Measurements from ENCODE around the gene UNC5B. TPM values are rescaled to one million over a fixed set of nuclear protein-coding genes. Genes with fewer than 3 reads are reported as not detected.

The UNC5B gene
- total RNA-seq, 6 donors from 2014 or later = 8.4 to 27.7 (median 20.5) TPM

DNA sequence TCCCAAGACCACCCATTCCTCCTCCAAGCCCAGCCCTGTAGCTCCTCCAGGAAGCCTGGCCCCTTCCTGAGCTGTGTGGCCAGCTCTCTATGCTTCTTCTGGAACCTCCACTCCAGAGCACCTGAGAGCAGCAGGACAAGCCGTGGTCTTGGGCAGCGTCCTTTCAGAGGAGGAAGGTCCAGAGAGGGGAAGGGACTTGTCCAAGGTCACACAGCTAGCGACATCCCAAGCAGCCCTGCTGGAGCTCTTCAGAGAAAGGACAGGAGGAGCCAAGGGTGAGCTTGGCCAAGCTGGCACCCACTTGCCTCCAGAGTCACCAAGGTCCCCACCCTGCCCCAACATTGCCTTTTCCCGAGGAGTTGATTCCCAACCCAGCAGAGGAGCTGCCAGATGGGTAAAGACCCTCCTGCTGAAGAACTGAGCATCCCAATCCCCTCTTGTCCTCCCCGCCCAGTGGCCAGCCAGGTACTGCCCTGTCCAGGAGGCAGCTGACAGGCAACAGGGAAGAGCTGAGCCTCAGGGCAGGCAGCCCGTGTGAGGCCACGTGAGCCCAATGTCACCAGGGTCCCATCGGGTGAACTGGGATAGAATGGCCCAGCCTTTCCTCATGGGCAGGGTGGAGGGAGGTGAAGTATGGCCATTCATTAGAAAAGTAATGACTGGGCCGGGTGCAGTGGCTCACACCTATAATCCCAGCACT lies 46.2 kb downstream of the UNC5B start:
- 80 to 91% methylated on average over 6 to 8 of the region's 9 CpGs for WGBS, 2 donors
- Histone ChIP-seq H3K9me3 (no peaks in the 10 kb centered on the region), H3K27ac (no peak overlapping the region), H3K4me1 (peaks cover 37 to 43% (median 41%) of the 10 kb centered on the region in 4 donors), H3K36me3 (no peaks in the 10 kb centered on the region), H3K4me3 (no peak overlapping the region), H3K27me3 (no peaks in the 10 kb centered on the region)
- ATAC-seq (ENCODE audit: low FRiP score in 2 of 2) (no peak), DNase-seq (peak in 1 of 2 donors; percentile 21)
- TF ChIP-seq POLR2AphosphoS5 (IDR thresholded peaks at IDR 0.05) = no peak
- TF ChIP-seq, protein P1, sequence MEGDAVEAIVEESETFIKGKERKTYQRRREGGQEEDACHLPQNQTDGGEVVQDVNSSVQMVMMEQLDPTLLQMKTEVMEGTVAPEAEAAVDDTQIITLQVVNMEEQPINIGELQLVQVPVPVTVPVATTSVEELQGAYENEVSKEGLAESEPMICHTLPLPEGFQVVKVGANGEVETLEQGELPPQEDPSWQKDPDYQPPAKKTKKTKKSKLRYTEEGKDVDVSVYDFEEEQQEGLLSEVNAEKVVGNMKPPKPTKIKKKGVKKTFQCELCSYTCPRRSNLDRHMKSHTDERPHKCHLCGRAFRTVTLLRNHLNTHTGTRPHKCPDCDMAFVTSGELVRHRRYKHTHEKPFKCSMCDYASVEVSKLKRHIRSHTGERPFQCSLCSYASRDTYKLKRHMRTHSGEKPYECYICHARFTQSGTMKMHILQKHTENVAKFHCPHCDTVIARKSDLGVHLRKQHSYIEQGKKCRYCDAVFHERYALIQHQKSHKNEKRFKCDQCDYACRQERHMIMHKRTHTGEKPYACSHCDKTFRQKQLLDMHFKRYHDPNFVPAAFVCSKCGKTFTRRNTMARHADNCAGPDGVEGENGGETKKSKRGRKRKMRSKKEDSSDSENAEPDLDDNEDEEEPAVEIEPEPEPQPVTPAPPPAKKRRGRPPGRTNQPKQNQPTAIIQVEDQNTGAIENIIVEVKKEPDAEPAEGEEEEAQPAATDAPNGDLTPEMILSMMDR (IDR thresholded peaks at IDR 0.05) = no peak
- TF ChIP-seq POLR2A (IDR thresholded peaks at IDR 0.05) = no peak
- TF ChIP-seq EP300 (IDR thresholded peaks at IDR 0.05) = no peak

DNA sequence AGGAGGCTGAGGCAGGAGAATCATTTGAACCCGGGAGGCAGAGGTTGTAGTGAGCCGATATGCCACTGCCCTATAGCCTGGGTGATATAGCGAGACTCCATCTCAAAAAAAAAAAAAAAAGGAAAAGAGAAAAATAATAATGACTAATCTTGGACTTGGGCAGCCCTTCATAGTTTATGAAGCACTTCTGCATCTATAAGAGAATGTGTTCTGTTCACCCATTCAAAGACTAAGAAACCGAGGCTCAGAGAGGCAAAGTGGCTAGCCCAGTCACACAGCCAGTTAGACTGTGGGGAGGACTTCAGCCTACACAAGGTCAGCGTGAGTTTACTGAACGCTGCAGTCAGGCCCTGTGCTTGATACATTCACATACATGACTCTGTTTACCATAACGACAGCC lies 46.9 kb downstream of the UNC5B start:
- DNase-seq (no peak), ATAC-seq (ENCODE audit: low FRiP score in 2 of 2) (no peak)
- no peaks in the 10 kb centered on the region for H3K36me3 ChIP-seq
- H3K4me1 ChIP-seq = peaks cover 34 to 43% (median 40%) of the 10 kb centered on the region in 4 donors
- no peaks in the 10 kb centered on the region for H3K9me3 ChIP-seq
- TF ChIP-seq EP300 (IDR thresholded peaks at IDR 0.05) = no peak
- no peak for TF ChIP-seq POLR2AphosphoS5 (IDR thresholded peaks at IDR 0.05)
- TF ChIP-seq, protein P1 (IDR thresholded peaks at IDR 0.05) = no peak
- no peak for TF ChIP-seq POLR2A (IDR thresholded peaks at IDR 0.05)
- no peak overlapping the region for H3K27ac ChIP-seq
- WGBS, 2 donors = 84 to 93% methylated on average over 7 of the region's 7 CpGs
- no peak overlapping the region for H3K4me3 ChIP-seq
- no peaks in the 10 kb centered on the region for H3K27me3 ChIP-seq

DNA sequence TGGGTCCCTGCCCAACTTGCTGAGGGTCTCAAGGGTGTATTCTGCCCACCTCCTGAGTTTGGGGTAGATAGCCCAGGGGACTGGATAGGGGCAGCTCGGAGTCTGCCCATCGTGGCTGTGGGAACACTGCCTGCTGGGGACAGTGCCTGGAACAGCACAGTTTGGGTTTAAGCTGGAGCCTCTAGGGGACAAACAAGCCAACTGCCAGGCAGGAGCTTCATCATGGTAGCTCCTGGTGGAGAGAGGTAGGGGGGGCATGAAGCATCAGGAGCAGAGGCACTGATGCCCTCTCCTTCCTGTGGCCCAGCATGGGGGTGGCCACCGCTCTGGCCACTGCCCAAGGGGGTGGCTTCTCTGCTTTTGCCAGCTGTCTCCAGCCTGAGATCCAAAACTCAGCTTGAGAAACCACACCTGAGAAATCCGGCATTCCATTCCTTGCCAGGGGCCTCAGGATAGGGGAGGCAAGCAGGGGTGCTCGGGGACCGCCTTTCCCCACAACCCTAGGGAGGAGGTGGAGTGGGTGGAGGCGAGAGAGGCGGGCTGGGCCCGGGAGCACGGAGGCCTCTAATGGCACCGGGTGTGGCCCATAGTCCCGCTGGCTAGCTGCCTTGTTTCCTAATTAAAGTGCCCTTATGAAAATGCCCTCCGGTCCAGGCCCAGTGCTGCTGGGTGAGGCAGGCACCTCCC lies 47.6 kb downstream of the UNC5B start:
- Histone ChIP-seq H3K27me3 (no peaks in the 10 kb centered on the region), H3K27ac (peak overlapping the region in 3 of 4 donors; percentile 28 to 63 (median 53)), H3K36me3 (no peaks in the 10 kb centered on the region), H3K4me3 (no peak overlapping the region), H3K9me3 (no peaks in the 10 kb centered on the region), H3K4me1 (peaks cover 34 to 37% (median 36%) of the 10 kb centered on the region in 4 donors)
- ATAC-seq (ENCODE audit: low FRiP score in 2 of 2) (peak; percentile 20 to 21), DNase-seq (peak; percentile 69 to 72)
- TF ChIP-seq EP300 (IDR thresholded peaks at IDR 0.05) = no peak
- TF ChIP-seq POLR2A (IDR thresholded peaks at IDR 0.05) = no peak
- TF ChIP-seq, protein P1 (IDR thresholded peaks at IDR 0.05) = no peak
- TF ChIP-seq POLR2AphosphoS5 (IDR thresholded peaks at IDR 0.05) = no peak
- WGBS, 2 donors = 62 to 64% methylated on average over 11 to 13 of the region's 13 CpGs

DNA sequence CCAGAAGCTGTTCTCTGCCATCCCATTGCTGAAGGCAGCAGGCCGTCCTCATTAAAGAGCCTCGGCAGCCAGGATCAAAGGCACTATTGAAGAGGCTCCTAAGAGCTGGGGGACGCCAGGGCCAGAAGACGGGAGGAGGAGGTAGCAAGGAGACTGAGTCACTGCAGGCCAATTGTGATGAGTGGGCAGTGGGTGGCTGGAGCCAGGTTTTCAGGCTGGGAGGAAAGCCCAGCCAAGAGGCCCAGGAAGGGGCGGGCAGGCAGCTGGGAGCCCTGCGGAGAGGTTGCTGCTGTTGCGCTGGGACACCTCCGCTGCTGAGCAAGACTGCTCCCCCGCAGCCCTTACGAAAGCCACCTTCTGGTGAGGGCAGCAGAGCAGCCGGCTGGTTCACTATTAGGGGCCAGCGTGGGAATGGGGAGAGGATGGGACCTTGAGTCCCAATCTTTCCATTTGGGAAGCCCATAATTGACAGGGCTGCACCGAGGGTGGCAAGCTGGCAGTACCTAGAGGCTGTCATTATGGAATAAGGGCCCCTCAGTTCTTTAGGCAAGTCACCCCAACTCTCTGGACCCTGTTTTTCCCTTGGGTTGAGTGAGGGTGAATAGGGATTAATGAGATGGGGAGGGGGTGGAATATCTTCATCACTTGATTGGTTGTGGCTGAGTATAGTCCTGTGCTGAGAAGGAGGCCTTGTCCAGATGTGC lies 48.4 kb downstream of the UNC5B start:
- Histone ChIP-seq H3K27ac (peak overlapping the region in 3 of 4 donors; percentile 28 to 63 (median 53)), H3K36me3 (no peaks in the 10 kb centered on the region), H3K4me1 (peaks cover 30 to 37% (median 32%) of the 10 kb centered on the region in 4 donors), H3K4me3 (no peak overlapping the region), H3K27me3 (no peaks in the 10 kb centered on the region), H3K9me3 (no peaks in the 10 kb centered on the region)
- WGBS, 2 donors = 71% methylated on average over 7 to 13 of the region's 13 CpGs
- ATAC-seq (ENCODE audit: low FRiP score in 2 of 2) (peak; percentile 5 to 29), DNase-seq (peak; percentile 54 to 77)
- TF ChIP-seq EP300 (IDR thresholded peaks at IDR 0.05) (no peak), POLR2A (IDR thresholded peaks at IDR 0.05) (no peak), POLR2AphosphoS5 (IDR thresholded peaks at IDR 0.05) (no peak)
- TF ChIP-seq, protein P1 (IDR thresholded peaks at IDR 0.05) = no peak

Measured in upper lobe of left lung (tissue), 6 donors.